SK-N-SH (cell line): Measurements from ENCODE around the gene RIMS1. TPM values are rescaled to one million over a fixed set of nuclear protein-coding genes. Genes with fewer than 3 reads are reported as not detected.

Experiments
- CTCF ChIA-PET: fragments of 300-600, 350-600 bp; formaldehyde crosslinking; extraction: SDS; loops from one replicate; lab custom pipeline; 2021; lab: Yijun Ruan, JAX
- POLR2A ChIA-PET: fragments of 350-600 bp; sonication (Branson Sonifier 250); formaldehyde crosslinking; extraction: SDS; loops from one replicate; lab custom pipeline; 2020; ENCODE audit warnings: antibody characterized with exemption, inconsistent platforms; lab: Yijun Ruan, JAX
- DNase-seq: peaks from one replicate; pipeline ENCODE4 v3.0.0; 2012
- H2AFZ ChIP-seq: fragments of 200-600 bp; sonication (generic); 2 replicates; pipeline ENCODE4 v1.8.1; 2016; ENCODE audit warnings: antibody characterized with exemption, mild to moderate bottlenecking, low read depth
- H3F3A ChIP-seq: fragments of 200-600 bp; sonication (generic); replicated peaks from 2 replicates; pipeline ENCODE3; 2016; ENCODE audit warnings: antibody characterized with exemption, mild to moderate bottlenecking; ENCODE audit not compliant: insufficient read depth
- H3K27ac ChIP-seq, 2 experiments: fragments of 200-500 bp in 1 of 2; fragments of 200-600 bp in 1 of 2; sonication (Bioruptor generic) in 1 of 2; sonication (generic), shearing (Covaris generic) in 1 of 2; 2 replicates each; pipeline versions ENCODE4 v1.5.1 to v1.6.1; 2014 to 2016; ENCODE audit warnings: low read depth in 2 of 2, inconsistent platforms in 1 of 2, low read length in 1 of 2, mild to moderate bottlenecking in 1 of 2, mixed read lengths in 1 of 2
- H3K27me3 ChIP-seq: fragments of 200-600 bp; sonication (generic), shearing (Covaris generic); 2 replicates; pipeline ENCODE4 v1.6.1; 2016; ENCODE audit warnings: mixed run types; ENCODE audit not compliant: insufficient read depth
- H3K36me3 ChIP-seq, 2 experiments: fragments of 200-500 bp in 1 of 2; fragments of 200-600 bp in 1 of 2; sonication (Bioruptor generic) in 1 of 2; sonication (generic) in 1 of 2; replicated peaks in 1 of 2; 2 replicates each; pipeline versions ENCODE3 to v1.5.1; 2014 to 2016; ENCODE audit warnings: low read length in 1 of 2, mild to moderate bottlenecking in 1 of 2; ENCODE audit not compliant: insufficient read depth in 2 of 2, control insufficient read depth in 1 of 2
- H3K4me1 ChIP-seq, 2 experiments: fragments of 200-500 bp in 1 of 2; fragments of 200-600 bp in 1 of 2; sonication (Bioruptor generic) in 1 of 2; sonication (generic), shearing (Covaris generic) in 1 of 2; 2 replicates each; pipeline versions ENCODE4 v1.5.1 to v1.6.1; 2014 to 2016; ENCODE audit warnings: low read depth in 1 of 2, low read length in 1 of 2, mixed run types in 1 of 2; ENCODE audit not compliant: insufficient read depth in 2 of 2, control insufficient read depth in 1 of 2
- H3K4me2 ChIP-seq: fragments of 200-600 bp; sonication (generic), shearing (Covaris generic); 2 replicates; pipeline ENCODE4 v1.6.1; 2017; ENCODE audit warnings: mixed run types
- H3K4me3 ChIP-seq, 2 experiments: fragments of 200-500 bp in 1 of 2; fragments of 200-600 bp in 1 of 2; sonication (Bioruptor generic) in 1 of 2; sonication (generic), shearing (Covaris generic) in 1 of 2; 2 replicates each; pipeline versions ENCODE4 v1.5.1 to v1.8.1; 2014 to 2016; ENCODE audit warnings: low read depth in 2 of 2, inconsistent platforms in 1 of 2, low read length in 1 of 2, mild to moderate bottlenecking in 1 of 2, mixed read lengths in 1 of 2, moderate library complexity in 1 of 2
- H3K79me2 ChIP-seq: fragments of 200-600 bp; sonication (generic); 2 replicates; pipeline ENCODE4 v1.8.1; 2017; ENCODE audit warnings: mild to moderate bottlenecking; ENCODE audit not compliant: insufficient read depth
- H3K9ac ChIP-seq: fragments of 200-600 bp; sonication (generic); 2 replicates; pipeline ENCODE4 v1.6.1; 2017; ENCODE audit warnings: mixed run types
- H3K9me2 ChIP-seq: fragments of 200-600 bp; sonication (generic); 2 replicates; pipeline ENCODE4 v1.6.1; 2017; ENCODE audit warnings: mixed run types
- H3K9me3 ChIP-seq: fragments of 200-600 bp; sonication (generic); 2 replicates; pipeline ENCODE4 v1.6.1; 2017; ENCODE audit warnings: mixed run types, mild to moderate bottlenecking, moderate library complexity
- H4K20me1 ChIP-seq: fragments of 200-600 bp; sonication (generic); 2 replicates; pipeline ENCODE4 v1.6.1; 2017; ENCODE audit warnings: mild to moderate bottlenecking, mixed run types; ENCODE audit not compliant: insufficient read depth
- CHD2 ChIP-seq: fragments of 150-350 bp; IDR thresholded peaks from 2 replicates; pipeline ENCODE4 v1.6.1; 2018; ENCODE audit warnings: low read length; ENCODE audit not compliant: partially characterized antibody
- ELF1 ChIP-seq: IDR thresholded peaks from 2 replicates; pipeline ENCODE4 v1.4.0; 2012
- FOSL2 ChIP-seq: IDR thresholded peaks from 2 replicates; pipeline ENCODE4 v1.4.0; 2012; ENCODE audit warnings: low read depth, mild to moderate bottlenecking, moderate library complexity, borderline replicate concordance
- FOXJ3 ChIP-seq: sonication (generic); formaldehyde crosslinking; IDR thresholded peaks from 2 replicates; pipeline ENCODE4 v1.5.1; 2020; ENCODE audit warnings: mild to moderate bottlenecking, missing genetic modification reagents
- FOXM1 ChIP-seq: IDR thresholded peaks from 2 replicates; pipeline ENCODE4 v1.4.0; 2012; ENCODE audit warnings: low read depth, mild to moderate bottlenecking
- GABPA ChIP-seq: IDR thresholded peaks from 2 replicates; pipeline ENCODE4 v1.4.0; 2012; ENCODE audit warnings: low read depth, mild to moderate bottlenecking
- IRF3 ChIP-seq: fragments of 150-350 bp; IDR thresholded peaks from 2 replicates; pipeline ENCODE4 v1.6.1; 2016; ENCODE audit warnings: mild to moderate bottlenecking, low read depth, low read length
- MEF2A ChIP-seq: IDR thresholded peaks from 2 replicates; pipeline ENCODE4 v1.4.0; 2012; ENCODE audit warnings: low read depth, borderline replicate concordance
- MXI1 ChIP-seq: IDR thresholded peaks from 2 replicates; pipeline ENCODE4 v1.6.1; 2012; ENCODE audit warnings: mild to moderate bottlenecking, low read depth, low read length, improper control_type of control experiment
- NFIC ChIP-seq: IDR thresholded peaks from 2 replicates; pipeline ENCODE4 v1.4.0; 2012; ENCODE audit warnings: borderline replicate concordance
- POLR2AphosphoS5 ChIP-seq: IDR thresholded peaks from 2 replicates; pipeline ENCODE4 v1.6.1; 2012; ENCODE audit warnings: low read depth, low read length
- RAD21 ChIP-seq: IDR thresholded peaks from 2 replicates; pipeline ENCODE4 v1.6.1; 2012; ENCODE audit warnings: mild to moderate bottlenecking, low read length
- RCOR1 ChIP-seq: fragments of 150-350 bp; IDR thresholded peaks from 2 replicates; pipeline ENCODE4 v1.6.1; 2017; ENCODE audit warnings: antibody characterized with exemption, low read length
- RXRA ChIP-seq: IDR thresholded peaks from 2 replicates; pipeline ENCODE4 v1.4.0; 2012; ENCODE audit warnings: low read depth, mild to moderate bottlenecking, borderline replicate concordance
- SIN3A ChIP-seq: IDR thresholded peaks from 2 replicates; pipeline ENCODE4 v1.6.1; 2012; ENCODE audit warnings: low read depth, mild to moderate bottlenecking, low read length, moderate library complexity, borderline replicate concordance
- TCF12 ChIP-seq: IDR thresholded peaks from 2 replicates; pipeline ENCODE4 v1.4.0; 2012
- WGBS: methylation state at CpG from one replicate; pipeline ENCODE4 v1.1.6; 2017; ENCODE audit warnings: low lambda C conversion rate; 5-methylcytosine and 5-hydroxymethylcytosine counted together
- polyA plus RNA-seq, 3 experiments: library from polyadenylated mRNA; depleted of rRNA; stranded (reverse); fragments of >200 nt; gene quantifications; 2 replicates each; pipeline ENCODE4 v1.2.3, GENCODE V29; 2012
- TF ChIP-seq, protein P1 (sequence below): IDR thresholded peaks from 2 replicates; pipeline ENCODE4 v1.6.1; 2012; ENCODE audit warnings: mild to moderate bottlenecking, low read depth, low read length, moderate library complexity
- TF ChIP-seq, protein P2 (sequence below): IDR thresholded peaks from 2 replicates; pipeline ENCODE4; 2012
- TF ChIP-seq, protein P3 (sequence below): fragments of 200-600 bp; sonication (generic); IDR thresholded peaks from 2 replicates; pipeline ENCODE4 v1.6.1; 2017; ENCODE audit warnings: antibody characterized with exemption, mild to moderate bottlenecking, moderate library complexity

The RIMS1 gene
- polyA plus RNA-seq, 1 of the 3 experiments (the other 2 are of a cell fraction): 0.20 TPM

DNA sequence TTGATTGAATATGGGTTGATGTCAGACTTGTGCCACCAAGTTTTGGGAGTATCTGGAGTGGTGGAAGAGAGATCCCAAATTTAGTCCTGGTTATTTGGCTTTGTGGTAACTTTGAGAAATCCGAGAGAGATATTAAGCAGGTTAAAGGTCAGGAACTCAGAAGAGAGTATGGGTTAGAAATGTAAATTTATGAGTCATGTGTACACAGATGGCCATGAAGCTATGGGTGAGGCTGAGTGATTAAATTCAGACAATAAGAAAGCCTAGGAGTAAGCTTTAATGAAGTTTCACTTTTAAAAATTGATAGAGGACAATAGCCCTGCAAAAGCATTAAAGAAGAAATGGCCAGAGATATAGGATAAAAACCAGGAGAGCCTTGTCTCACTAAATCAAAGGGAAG lies 14.3 kb downstream of the RIMS1 start:
- H3K9ac ChIP-seq: no peak overlapping the region
- no peaks in the 10 kb centered on the region for H3F3A ChIP-seq
- H3K9me2 ChIP-seq: no peaks in the 10 kb centered on the region
- H2AFZ ChIP-seq: no peak overlapping the region
- H3K4me1 ChIP-seq: no peaks in the 10 kb centered on the region
- H3K9me3 ChIP-seq: no peaks in the 10 kb centered on the region
- TF ChIP-seq NFIC (no peak), MEF2A (no peak), SIN3A (no peak), FOXM1 (no peak), MXI1 (no peak), GABPA (no peak), ELF1 (no peak), RCOR1 (no peak), FOSL2 (no peak), CHD2 (no peak), IRF3 (no peak), RXRA (no peak), TCF12 (no peak), FOXJ3 (CRISPR knock-in tag) (no peak), POLR2AphosphoS5 (no peak), RAD21 (no peak)
- TF ChIP-seq, protein P1, sequence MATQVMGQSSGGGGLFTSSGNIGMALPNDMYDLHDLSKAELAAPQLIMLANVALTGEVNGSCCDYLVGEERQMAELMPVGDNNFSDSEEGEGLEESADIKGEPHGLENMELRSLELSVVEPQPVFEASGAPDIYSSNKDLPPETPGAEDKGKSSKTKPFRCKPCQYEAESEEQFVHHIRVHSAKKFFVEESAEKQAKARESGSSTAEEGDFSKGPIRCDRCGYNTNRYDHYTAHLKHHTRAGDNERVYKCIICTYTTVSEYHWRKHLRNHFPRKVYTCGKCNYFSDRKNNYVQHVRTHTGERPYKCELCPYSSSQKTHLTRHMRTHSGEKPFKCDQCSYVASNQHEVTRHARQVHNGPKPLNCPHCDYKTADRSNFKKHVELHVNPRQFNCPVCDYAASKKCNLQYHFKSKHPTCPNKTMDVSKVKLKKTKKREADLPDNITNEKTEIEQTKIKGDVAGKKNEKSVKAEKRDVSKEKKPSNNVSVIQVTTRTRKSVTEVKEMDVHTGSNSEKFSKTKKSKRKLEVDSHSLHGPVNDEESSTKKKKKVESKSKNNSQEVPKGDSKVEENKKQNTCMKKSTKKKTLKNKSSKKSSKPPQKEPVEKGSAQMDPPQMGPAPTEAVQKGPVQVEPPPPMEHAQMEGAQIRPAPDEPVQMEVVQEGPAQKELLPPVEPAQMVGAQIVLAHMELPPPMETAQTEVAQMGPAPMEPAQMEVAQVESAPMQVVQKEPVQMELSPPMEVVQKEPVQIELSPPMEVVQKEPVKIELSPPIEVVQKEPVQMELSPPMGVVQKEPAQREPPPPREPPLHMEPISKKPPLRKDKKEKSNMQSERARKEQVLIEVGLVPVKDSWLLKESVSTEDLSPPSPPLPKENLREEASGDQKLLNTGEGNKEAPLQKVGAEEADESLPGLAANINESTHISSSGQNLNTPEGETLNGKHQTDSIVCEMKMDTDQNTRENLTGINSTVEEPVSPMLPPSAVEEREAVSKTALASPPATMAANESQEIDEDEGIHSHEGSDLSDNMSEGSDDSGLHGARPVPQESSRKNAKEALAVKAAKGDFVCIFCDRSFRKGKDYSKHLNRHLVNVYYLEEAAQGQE: no peak
- TF ChIP-seq, protein P2, sequence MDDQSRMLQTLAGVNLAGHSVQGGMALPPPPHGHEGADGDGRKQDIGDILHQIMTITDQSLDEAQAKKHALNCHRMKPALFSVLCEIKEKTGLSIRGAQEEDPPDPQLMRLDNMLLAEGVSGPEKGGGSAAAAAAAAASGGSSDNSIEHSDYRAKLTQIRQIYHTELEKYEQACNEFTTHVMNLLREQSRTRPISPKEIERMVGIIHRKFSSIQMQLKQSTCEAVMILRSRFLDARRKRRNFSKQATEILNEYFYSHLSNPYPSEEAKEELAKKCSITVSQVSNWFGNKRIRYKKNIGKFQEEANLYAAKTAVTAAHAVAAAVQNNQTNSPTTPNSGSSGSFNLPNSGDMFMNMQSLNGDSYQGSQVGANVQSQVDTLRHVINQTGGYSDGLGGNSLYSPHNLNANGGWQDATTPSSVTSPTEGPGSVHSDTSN: no peak
- TF ChIP-seq, protein P3, sequence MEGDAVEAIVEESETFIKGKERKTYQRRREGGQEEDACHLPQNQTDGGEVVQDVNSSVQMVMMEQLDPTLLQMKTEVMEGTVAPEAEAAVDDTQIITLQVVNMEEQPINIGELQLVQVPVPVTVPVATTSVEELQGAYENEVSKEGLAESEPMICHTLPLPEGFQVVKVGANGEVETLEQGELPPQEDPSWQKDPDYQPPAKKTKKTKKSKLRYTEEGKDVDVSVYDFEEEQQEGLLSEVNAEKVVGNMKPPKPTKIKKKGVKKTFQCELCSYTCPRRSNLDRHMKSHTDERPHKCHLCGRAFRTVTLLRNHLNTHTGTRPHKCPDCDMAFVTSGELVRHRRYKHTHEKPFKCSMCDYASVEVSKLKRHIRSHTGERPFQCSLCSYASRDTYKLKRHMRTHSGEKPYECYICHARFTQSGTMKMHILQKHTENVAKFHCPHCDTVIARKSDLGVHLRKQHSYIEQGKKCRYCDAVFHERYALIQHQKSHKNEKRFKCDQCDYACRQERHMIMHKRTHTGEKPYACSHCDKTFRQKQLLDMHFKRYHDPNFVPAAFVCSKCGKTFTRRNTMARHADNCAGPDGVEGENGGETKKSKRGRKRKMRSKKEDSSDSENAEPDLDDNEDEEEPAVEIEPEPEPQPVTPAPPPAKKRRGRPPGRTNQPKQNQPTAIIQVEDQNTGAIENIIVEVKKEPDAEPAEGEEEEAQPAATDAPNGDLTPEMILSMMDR: no peak
- H3K4me3 ChIP-seq: no peak overlapping the region
- no peak for DNase-seq
- POLR2A ChIA-PET: no interaction called here
- H3K79me2 ChIP-seq: no peaks in the 10 kb centered on the region
- H3K36me3 ChIP-seq: no peaks in the 10 kb centered on the region
- 4% methylated on average over 1 of the region's 1 CpG for WGBS
- CTCF ChIA-PET: no interaction called here
- H4K20me1 ChIP-seq: no peaks in the 10 kb centered on the region
- H3K27ac ChIP-seq: no peak overlapping the region
- no peaks in the 10 kb centered on the region for H3K27me3 ChIP-seq
- no peak overlapping the region for H3K4me2 ChIP-seq
